ENCODE results near the gene P2RX3.

DNA sequence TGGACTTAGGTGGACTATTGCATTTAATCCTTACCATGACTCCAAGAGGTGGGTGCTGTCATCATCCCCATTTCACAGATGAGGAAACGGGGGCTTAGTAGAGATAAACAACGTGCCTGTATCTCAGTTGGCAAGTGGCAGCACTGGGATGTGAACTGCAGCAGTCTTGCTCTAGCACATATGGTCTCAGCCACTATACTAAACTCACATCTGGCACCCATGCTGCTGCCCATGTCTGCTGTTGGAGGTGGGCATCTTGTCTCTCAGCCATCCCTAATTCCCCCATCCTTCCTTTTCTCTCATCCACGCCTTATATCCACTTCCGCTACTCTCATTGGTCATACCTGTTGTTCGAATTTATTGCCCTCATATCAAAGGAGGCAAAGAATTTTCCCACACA, 39.0 kb downstream of the P2RX3 start:
- TF ChIP-seq, protein P1, sequence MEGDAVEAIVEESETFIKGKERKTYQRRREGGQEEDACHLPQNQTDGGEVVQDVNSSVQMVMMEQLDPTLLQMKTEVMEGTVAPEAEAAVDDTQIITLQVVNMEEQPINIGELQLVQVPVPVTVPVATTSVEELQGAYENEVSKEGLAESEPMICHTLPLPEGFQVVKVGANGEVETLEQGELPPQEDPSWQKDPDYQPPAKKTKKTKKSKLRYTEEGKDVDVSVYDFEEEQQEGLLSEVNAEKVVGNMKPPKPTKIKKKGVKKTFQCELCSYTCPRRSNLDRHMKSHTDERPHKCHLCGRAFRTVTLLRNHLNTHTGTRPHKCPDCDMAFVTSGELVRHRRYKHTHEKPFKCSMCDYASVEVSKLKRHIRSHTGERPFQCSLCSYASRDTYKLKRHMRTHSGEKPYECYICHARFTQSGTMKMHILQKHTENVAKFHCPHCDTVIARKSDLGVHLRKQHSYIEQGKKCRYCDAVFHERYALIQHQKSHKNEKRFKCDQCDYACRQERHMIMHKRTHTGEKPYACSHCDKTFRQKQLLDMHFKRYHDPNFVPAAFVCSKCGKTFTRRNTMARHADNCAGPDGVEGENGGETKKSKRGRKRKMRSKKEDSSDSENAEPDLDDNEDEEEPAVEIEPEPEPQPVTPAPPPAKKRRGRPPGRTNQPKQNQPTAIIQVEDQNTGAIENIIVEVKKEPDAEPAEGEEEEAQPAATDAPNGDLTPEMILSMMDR (conservative IDR thresholded peaks at IDR 0.05): no peak
- no peak for TF ChIP-seq ZFX (IDR thresholded peaks at IDR 0.05)

All from C4-2B (cell line).